Testis (tissue), 2 donors: ENCODE measurements around the gene TGFB1.

Experiments used
- POLR2A ChIP-seq: fragments of 450-650 bp; IDR thresholded peaks from one replicate; pipeline ENCODE4 v1.6.1; 2017; ENCODE audit warnings: antibody characterized with exemption, mild to moderate bottlenecking, moderate library complexity
- TF ChIP-seq, protein P1 (sequence below), 3 experiments: fragments of 450-650 bp in 2 of 3; fragments of 200-600 bp in 1 of 3; sonication (generic) in 1 of 3; IDR thresholded peaks; one replicate each; pipeline ENCODE4 v1.5.1; 2016 to 2019; ENCODE audit warnings: antibody characterized with exemption in 3 of 3, mild to moderate bottlenecking in 2 of 3, moderate library complexity in 1 of 3

DNA sequence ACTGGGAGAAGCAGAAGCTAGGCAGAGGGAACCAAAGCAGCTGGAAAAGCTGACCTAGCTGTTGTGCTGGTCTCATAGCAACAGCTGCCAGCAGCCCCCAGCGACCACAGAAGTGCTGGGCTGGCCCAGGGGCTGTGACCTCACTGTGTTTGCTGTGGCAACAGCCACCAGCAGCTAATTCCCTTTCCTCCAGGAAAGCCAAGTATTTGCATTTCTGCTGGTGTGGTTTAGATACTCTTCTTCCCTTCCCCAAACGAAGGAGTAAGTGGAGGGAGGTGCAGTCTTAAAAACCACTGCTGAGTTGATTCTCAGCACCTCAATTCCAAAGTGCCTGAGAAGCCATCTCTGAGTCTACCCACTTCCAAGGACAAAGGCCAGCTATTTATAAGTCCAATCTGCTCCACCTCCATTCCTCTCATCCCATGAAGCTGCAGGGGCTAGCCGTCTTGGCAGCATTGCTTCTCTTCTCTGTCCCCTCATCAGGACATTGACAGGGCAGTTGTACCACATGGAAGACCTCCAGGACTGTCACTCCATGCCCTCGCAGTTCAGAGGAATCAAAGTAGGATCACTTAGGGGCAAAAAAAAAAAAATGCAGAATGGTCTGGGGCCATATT, 55.3 kb downstream of the TGFB1 start:
- TF ChIP-seq, protein P1, sequence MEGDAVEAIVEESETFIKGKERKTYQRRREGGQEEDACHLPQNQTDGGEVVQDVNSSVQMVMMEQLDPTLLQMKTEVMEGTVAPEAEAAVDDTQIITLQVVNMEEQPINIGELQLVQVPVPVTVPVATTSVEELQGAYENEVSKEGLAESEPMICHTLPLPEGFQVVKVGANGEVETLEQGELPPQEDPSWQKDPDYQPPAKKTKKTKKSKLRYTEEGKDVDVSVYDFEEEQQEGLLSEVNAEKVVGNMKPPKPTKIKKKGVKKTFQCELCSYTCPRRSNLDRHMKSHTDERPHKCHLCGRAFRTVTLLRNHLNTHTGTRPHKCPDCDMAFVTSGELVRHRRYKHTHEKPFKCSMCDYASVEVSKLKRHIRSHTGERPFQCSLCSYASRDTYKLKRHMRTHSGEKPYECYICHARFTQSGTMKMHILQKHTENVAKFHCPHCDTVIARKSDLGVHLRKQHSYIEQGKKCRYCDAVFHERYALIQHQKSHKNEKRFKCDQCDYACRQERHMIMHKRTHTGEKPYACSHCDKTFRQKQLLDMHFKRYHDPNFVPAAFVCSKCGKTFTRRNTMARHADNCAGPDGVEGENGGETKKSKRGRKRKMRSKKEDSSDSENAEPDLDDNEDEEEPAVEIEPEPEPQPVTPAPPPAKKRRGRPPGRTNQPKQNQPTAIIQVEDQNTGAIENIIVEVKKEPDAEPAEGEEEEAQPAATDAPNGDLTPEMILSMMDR (IDR thresholded peaks at IDR 0.05): no peak
- no peak for TF ChIP-seq POLR2A
